GM21360 (cell line): ENCODE data around the gene CCDC33.

Experiments
- ATAC-seq: cut with Tn5 transposase; IDR thresholded peaks from one replicate; pipeline ENCODE4 v1.9.1; 2021; ENCODE audit warnings: mild to moderate bottlenecking, moderate library complexity; ENCODE audit not compliant: unreplicated experiment

The CCDC33 gene

GRCh38 chr15:74228723-74229081, 7.4 kb upstream of the CCDC33 start:
- no peak for ATAC-seq

DNA sequence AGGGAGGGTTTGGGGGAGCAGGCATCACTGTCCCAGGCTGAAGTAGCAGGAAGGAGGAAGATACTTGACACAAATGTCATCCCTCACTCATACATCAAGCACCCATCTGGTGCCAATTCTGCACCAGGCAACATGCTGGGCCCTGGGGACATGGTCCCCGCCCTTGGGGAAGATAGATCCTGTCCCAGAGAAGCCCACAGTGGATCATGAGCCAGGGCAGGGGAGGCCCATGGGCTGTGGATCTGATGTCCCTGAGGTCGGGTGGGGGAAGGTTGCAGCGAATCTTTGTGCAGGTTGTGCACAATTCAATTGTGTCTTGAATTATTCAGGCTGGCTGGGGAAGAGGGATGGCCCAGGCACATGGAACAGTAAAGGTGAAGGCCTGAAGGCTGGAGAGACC, 6.4 kb upstream of the CCDC33 start:
- no peak for ATAC-seq

- no peak for ATAC-seq
Observed at GRCh38 chr15:74231475-74231874, 4.7 kb upstream of the CCDC33 start.

- no peak for ATAC-seq
Observed at GRCh38 chr15:74233373-74233772, 2.8 kb upstream of the CCDC33 start.

- ATAC-seq = no peak
Observed at GRCh38 chr15:74233851-74234597, 2.1 kb upstream of the CCDC33 start.

DNA sequence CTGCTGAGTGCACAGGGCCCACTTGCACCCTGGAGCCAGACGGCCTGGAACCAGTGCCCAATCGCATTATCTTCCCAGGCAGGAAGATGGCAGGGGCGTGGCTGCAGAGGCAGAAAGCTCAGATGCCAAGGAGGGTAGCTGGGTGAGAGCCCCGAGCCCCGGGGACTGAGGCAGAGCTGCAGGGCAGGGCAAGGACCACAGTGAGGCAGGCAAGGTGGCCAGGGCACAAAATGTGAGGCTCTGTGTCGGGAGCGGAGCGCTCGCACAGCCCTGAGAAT, 1.6 kb upstream of the CCDC33 start:
- no peak for ATAC-seq

DNA sequence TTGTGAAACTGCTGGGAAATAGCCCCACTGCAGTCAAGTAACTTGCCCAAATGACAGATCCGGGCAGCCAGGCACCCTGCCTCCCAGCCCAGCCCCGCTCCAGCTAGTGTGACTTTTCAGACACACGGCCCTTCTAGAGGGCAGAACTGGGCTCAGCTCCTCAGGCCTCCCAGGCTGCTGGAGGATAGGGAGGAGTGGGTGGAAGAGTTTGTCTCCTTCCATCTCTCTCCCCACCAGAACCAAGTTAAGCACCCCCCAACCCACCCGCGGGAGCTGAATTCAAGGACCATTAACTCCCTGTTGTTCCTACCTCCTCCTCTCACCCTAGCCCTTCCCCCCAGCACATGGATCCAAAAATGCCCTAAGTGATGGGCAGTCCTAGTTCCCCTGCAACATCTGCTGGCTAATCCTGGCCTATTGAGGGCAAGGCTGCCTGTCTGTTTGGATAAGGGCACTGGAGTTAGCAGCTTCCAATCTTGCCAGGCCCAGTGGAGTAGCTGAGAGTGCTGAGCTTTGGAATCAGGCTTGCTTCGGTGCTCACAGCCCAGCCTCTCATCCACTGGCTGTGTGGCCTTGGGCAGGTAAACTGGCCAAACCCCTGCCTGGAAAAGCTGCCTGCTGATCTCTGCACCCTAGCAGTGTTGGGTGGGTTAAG, 3.1 kb downstream of the CCDC33 start:
- ATAC-seq = no peak

DNA sequence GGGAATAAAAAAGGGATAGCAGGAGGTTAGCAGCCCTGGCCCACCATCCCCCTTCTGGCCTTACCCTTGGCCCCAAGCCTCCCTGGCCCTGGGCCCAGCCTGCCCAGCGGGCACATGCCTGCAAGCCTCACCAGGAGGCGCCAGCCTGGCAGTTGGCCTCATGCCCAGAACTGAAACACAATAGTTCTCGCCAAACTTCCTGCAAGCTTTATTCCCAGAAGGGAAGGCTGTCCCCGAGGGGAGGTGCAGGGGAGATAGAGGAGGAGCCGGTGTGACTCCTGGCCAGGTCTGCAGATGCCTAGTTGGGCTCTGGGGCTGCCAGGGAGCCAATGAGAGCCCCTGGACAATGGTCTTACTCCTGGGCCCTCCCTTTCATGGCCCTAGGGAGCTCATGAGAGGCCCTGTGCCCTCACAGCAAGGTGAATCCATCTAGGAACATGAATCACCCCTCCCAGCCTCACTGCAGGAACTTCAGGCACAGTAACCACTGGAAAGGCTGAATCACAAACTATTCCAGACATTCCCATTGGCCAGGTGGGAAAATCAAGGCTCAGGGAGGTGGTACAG, 4.0 kb downstream of the CCDC33 start:
- no peak for ATAC-seq

- ATAC-seq = no peak
Observed at GRCh38 chr15:74240897-74241614, 4.9 kb downstream of the CCDC33 start.

DNA sequence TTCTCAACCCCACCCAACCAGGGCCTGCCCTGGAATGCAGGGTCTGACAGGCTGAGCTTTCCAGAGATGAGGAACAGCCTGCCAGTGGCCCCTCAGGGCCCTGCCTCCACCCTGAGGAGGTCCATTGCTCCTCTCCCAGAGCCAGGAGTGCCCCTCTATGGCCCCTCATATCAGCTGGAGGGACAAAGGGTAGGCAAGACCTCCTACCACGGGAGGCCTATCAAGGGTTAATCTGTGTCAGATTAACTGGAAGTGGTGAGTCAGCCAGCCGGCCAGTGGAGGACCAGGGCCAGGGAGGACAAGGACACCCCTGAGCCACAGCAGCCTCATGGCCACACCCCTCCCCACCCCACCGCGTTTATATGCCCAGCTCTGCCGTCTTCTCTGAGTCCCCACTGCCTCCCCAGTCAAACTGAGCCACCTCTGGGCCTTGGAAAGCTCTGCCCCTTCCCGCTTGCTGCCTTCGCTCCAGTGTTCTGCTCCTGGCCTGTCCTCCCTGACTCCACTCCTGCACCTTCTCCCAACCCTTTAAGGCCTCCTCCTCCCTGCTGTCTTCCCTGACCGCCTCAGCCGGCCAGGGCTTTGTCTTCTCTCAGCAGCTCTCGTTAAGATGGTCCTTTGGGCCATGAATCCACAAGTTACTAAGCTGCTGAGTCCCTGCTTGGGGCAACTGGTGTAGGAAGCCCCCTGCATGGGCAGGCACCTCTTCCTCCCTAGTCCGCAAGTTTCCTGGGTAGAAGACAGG, 6.5 kb downstream of the CCDC33 start:
- ATAC-seq = no peak

DNA sequence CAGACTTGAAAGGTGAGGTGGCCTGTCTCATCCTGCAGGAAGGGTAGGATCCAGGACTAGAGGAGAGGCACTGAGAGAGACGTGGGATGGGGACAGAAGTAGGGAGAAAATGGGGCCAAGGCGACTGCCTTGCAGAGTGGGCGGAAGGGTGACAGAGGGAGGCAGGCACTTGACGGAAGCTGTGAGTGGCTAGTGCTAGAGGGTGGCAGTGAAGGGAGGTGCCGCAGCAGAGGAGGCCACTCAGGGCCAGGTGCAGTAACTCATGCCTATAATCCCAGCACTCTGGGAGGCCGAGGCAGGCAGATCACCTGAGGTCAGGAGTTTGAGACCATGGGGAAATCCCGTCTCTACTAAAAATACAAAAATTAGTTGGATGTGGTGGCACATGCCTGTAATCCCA, 7.3 kb downstream of the CCDC33 start:
- ATAC-seq = no peak

DNA sequence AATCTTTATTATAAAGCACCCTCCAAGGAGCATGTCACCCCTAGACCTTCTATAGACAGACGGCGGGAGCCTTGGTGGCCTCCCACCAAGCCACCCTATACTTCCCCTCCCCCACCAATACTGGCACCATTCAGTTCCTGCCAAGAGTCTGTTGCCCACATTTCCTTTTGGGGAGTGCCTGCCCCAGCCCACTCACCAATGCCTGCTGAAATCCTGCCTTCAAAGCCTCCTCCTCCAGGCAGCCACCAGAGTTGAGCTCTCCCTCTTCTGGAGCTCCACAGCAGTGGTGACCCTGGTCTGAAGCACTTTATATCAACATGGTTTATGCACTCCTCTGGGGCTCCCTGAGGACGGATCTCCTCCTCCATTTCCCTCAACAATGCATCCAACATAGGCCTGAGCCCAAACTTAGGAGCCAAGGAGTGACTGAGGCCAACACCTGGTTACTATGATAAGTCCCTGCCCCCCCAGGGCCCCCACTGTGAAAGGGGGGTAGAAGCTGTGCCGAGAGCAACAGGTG, 8.8 kb downstream of the CCDC33 start:
- no peak for ATAC-seq

GRCh38 chr15:74245342-74245931, 9.3 kb downstream of the CCDC33 start:
- ATAC-seq = no peak

DNA sequence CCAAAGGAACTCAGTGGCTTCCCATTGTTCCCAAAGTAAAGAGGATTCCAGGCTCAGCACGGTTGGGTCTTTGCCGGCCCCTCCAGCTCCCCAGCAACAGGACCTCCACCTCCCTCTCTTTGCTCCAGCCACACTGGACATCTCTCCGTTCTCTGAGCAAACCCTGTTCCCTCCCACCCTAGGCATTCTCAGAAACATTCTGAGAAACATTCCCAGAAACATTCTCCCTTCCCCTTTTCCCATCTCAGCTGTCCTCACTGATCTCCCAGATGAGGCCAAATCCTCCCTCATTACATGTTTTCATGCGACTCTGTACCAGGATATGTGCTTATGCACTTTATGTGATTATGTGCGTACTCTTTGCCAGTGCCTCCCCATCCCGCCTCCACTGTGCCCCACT, 14.1 kb downstream of the CCDC33 start:
- ATAC-seq = no peak

- no peak for ATAC-seq
Observed at GRCh38 chr15:74251131-74251811, 15.1 kb downstream of the CCDC33 start.

GRCh38 chr15:74252291-74252690, 16.2 kb downstream of the CCDC33 start:
- ATAC-seq = no peak

GRCh38 chr15:74252721-74253120, 16.6 kb downstream of the CCDC33 start:
- ATAC-seq = no peak

- no peak for ATAC-seq
Observed at GRCh38 chr15:74253211-74253921, 17.2 kb downstream of the CCDC33 start.

GRCh38 chr15:74257105-74257504, 21.0 kb downstream of the CCDC33 start:
- ATAC-seq = no peak

DNA sequence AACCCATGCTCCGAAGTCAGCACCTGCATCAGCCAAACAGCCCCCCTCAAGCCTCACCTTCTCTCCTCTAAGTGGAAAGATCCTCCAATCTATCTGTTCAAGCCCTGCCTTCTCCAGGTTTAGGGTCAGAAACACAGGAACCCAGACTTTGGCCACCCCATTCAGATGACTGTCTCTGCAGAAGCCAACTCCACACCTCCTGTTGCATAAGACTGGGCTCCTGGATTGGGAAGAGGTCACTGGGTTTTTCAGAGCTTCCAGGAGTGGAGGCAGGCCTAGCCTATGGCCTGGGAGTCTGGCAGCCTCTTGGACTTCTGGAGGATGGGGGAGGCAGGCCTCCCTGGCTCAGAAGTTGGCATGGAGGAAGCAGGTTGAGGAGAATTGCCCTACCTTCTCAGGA, 21.5 kb downstream of the CCDC33 start:
- no peak for ATAC-seq
